Liver (tissue), 9 donors: ENCODE data around the gene BAIAP2L1. TPM values are rescaled to one million over a fixed set of nuclear protein-coding genes. Genes with fewer than 3 reads are reported as not detected.
A peak's percentile ranks its signal among the peaks of the same experiment; 100 is the strongest.

Experiments used
- DNase-seq: peaks from one replicate; pipeline ENCODE4 v3.0.0-alpha.2; 2017; ENCODE audit warnings: low spot score
- H3K27ac ChIP-seq, 2 donors: one replicate each; pipeline ENCODE4 v1.7.0; 2013; ENCODE audit warnings: inconsistent platforms in 2 of 2, low read length in 2 of 2, control low read depth in 1 of 2, low read depth in 1 of 2, mild to moderate bottlenecking in 1 of 2
- H3K27me3 ChIP-seq, 4 donors: one replicate each; pipeline versions ENCODE4 v1.6.1 to v1.7.0; 2013; ENCODE audit warnings: low read length in 3 of 4, inconsistent platforms in 1 of 4, mild to moderate bottlenecking in 1 of 4, moderate library complexity in 1 of 4; ENCODE audit not compliant: control insufficient read depth in 4 of 4, insufficient read depth in 4 of 4
- H3K36me3 ChIP-seq, 4 donors: one replicate each; pipeline versions ENCODE4 v1.6.1 to v1.7.0; 2013; ENCODE audit warnings: low read length in 3 of 4, mild to moderate bottlenecking in 3 of 4, low read depth in 1 of 4, moderate library complexity in 1 of 4; ENCODE audit not compliant: control insufficient read depth in 4 of 4, insufficient read depth in 3 of 4
- H3K4me1 ChIP-seq, 4 donors: one replicate each; pipeline versions ENCODE4 v1.6.1 to v1.7.0; 2013; ENCODE audit warnings: low read length in 3 of 4, mild to moderate bottlenecking in 3 of 4, moderate library complexity in 1 of 4; ENCODE audit not compliant: control insufficient read depth in 4 of 4, insufficient read depth in 4 of 4
- H3K4me3 ChIP-seq, 3 donors: one replicate each; pipeline versions ENCODE4 v1.6.1 to v1.7.0; 2013; ENCODE audit warnings: low read length in 3 of 3, control low read depth in 1 of 3, low read depth in 1 of 3, mild to moderate bottlenecking in 1 of 3
- H3K9ac ChIP-seq, 2 donors: one replicate each; pipeline ENCODE4 v1.7.0; 2013; ENCODE audit warnings: low read length in 2 of 2, mild to moderate bottlenecking in 2 of 2, moderate library complexity in 2 of 2, control low read depth in 1 of 2, low read depth in 1 of 2
- H3K9me3 ChIP-seq, 4 donors: one replicate each; pipeline versions ENCODE4 v1.6.1 to v1.7.0; 2013; ENCODE audit warnings: low read length in 3 of 4; ENCODE audit not compliant: control insufficient read depth in 4 of 4
- EGR1 ChIP-seq, 2 donors: IDR thresholded peaks; 2 replicates each; pipeline ENCODE4 v1.6.1; 2016 to 2018; ENCODE audit warnings: antibody characterized with exemption in 2 of 2, low read depth in 2 of 2
- FOXA1 ChIP-seq: IDR thresholded peaks from 2 replicates; pipeline ENCODE4 v1.6.1; 2016; ENCODE audit warnings: antibody characterized with exemption
- JUND ChIP-seq, 2 donors: IDR thresholded peaks; 2 replicates each; pipeline ENCODE4 v1.6.1; 2016; ENCODE audit warnings: antibody characterized with exemption in 2 of 2
- NR2F2 ChIP-seq: IDR thresholded peaks from 2 replicates; pipeline ENCODE4 v1.6.1; 2016; ENCODE audit warnings: antibody characterized with exemption
- RAD21 ChIP-seq, 2 donors: IDR thresholded peaks; 2 replicates each; pipeline ENCODE4 v1.6.1; 2016; ENCODE audit warnings: antibody characterized with exemption in 2 of 2, mild to moderate bottlenecking in 2 of 2
- REST ChIP-seq: IDR thresholded peaks from 2 replicates; pipeline ENCODE4 v1.6.1; 2016; ENCODE audit warnings: antibody characterized with exemption, mild to moderate bottlenecking
- SP1 ChIP-seq: IDR thresholded peaks from 2 replicates; pipeline ENCODE4 v1.6.1; 2018; ENCODE audit warnings: antibody characterized with exemption, mild to moderate bottlenecking
- YY1 ChIP-seq: IDR thresholded peaks from 2 replicates; pipeline ENCODE4 v1.6.1; 2016; ENCODE audit warnings: antibody characterized with exemption, mild to moderate bottlenecking
- ZBTB33 ChIP-seq: IDR thresholded peaks from 2 replicates; pipeline ENCODE4 v1.6.1; 2016; ENCODE audit warnings: antibody characterized with exemption
- whole genome bisulfite sequencing: extraction: QIAGEN DNeasy Blood & Tissue Kit; methylation state at CpG from one replicate; pipeline ENCODE4 v1.1.7; 2013; 5-methylcytosine and 5-hydroxymethylcytosine counted together
- polyA plus RNA-seq, 2 donors: library from polyadenylated mRNA; stranded (reverse) in 1 of 2; unstranded in 1 of 2; fragments of 200-250 nt in 1 of 2; fragments of >200 nt in 1 of 2; fragmentation: Nextera tagmentation in 1 of 2; extraction: Ambion mirVana in 1 of 2; gene quantifications; one replicate each; pipeline versions ENCODE4 v1.2.1 to v1.2.3, GENCODE V29; 2013 to 2015
- total RNA-seq, 2 donors: library from RNA; depleted of rRNA; stranded (reverse); fragments of >200 nt; gene quantifications; one replicate each; pipeline ENCODE4 v1.2.3, GENCODE V29; 2014
- TF ChIP-seq, protein P1 (sequence below): IDR thresholded peaks from 2 replicates; pipeline ENCODE4 v1.6.1; 2016; ENCODE audit warnings: antibody characterized with exemption
- donor health status: healthy.
- donor health status: healthy.
- donor health status: healthy.
- donor health status: healthy.
- donor health status: healthy.

The BAIAP2L1 gene
- total and polyA plus RNA-seq, 4 donors, result 5.4 to 8.9 (median 8.7) TPM

- H3K9ac ChIP-seq, result no peak overlapping the region
Observed at GRCh38 chr7:98278936-98279335, 122.0 kb downstream of the BAIAP2L1 start.

DNA sequence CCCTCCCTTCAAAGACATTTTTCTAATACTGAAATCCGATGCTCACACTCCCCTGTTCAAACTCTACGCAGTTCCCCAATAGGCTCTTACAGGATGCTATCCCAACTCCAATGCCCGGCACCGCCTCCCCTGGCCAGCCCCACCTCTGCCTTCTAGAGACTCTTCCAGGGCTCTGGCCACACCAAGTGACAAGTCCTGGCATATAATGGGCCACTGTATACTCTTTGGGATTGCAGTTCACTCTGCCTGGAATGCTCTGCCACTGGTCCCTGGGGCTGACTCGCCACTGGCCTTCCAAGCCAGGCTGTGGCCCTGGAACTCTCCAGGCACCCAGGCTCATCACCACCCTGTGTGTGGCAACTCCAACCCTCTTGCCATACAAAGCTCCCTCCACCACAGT is 122.5 kb downstream of the BAIAP2L1 start:
- 96% methylated on average over 5 of the region's 5 CpGs for WGBS
- peak overlapping the region in 1 of 2 donors; percentile 40 for H3K27ac ChIP-seq
- H3K27me3 ChIP-seq, result no peaks in the 10 kb centered on the region

More at GRCh38 chr7:98278936-98279335, 122.0 kb downstream of the BAIAP2L1 start:
- no peak for DNase-seq
- Histone ChIP-seq H3K4me3 (no peak overlapping the region), H3K27ac (no peak overlapping the region), H3K36me3 (no peaks in the 10 kb centered on the region), H3K27me3 (no peaks in the 10 kb centered on the region), H3K9me3 (no peaks in the 10 kb centered on the region), H3K4me1 (peaks cover 8 to 34% (median 28%) of the 10 kb centered on the region in 4 donors)
- TF ChIP-seq RAD21 (IDR thresholded peaks at IDR 0.05), result no peak
- no peak for TF ChIP-seq ZBTB33
- TF ChIP-seq EGR1 (IDR thresholded peaks at IDR 0.05; ENCODE audit: low read depth in 2 of 2), result no peak
- TF ChIP-seq FOXA1, result no peak
- no peak for TF ChIP-seq JUND (IDR thresholded peaks at IDR 0.05)
- 66% methylated on average over 4 of the region's 4 CpGs for WGBS

More for the DNA sequence above, 122.5 kb downstream of the BAIAP2L1 start:
- no peaks in the 10 kb centered on the region for H3K36me3 ChIP-seq
- H3K9ac ChIP-seq, result no peak overlapping the region
- H3K4me1 ChIP-seq, result peaks cover 3 to 29% (median 22%) of the 10 kb centered on the region in 4 donors
- no peak for DNase-seq
- no peak overlapping the region for H3K4me3 ChIP-seq
- H3K9me3 ChIP-seq, result no peaks in the 10 kb centered on the region
- TF ChIP-seq NR2F2 (no peak), YY1 (no peak), EGR1 (IDR thresholded peaks at IDR 0.05; ENCODE audit: low read depth in 2 of 2) (no peak), REST (no peak), SP1 (no peak)
- TF ChIP-seq, protein P1, sequence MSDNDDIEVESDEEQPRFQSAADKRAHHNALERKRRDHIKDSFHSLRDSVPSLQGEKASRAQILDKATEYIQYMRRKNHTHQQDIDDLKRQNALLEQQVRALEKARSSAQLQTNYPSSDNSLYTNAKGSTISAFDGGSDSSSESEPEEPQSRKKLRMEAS, result no peak
